Heart left ventricle (tissue), 16 donors: Measurements from ENCODE around the gene MEGF11. TPM values are rescaled to one million over a fixed set of nuclear protein-coding genes. Genes with fewer than 3 reads are reported as not detected.
A peak's percentile ranks its signal among the peaks of the same experiment; 100 is the strongest.

Experiments used
- ATAC-seq, 4 donors: fragments of 200-7000 bp; cut with Tn5 transposase; one replicate each; pipeline ENCODE4 v1.9.1; 2020 to 2022; ENCODE audit warnings: moderate library complexity in 4 of 4, mild to moderate bottlenecking in 3 of 4, moderate number of reproducible peaks in 1 of 4
- DNase-seq, 5 donors: peaks; one replicate each; pipeline ENCODE4 v3.0.0-alpha.2; 2020
- H3K27ac ChIP-seq, 12 donors: fragments of 200-600 bp; sonication (generic) in 4 of 12; one replicate each; pipeline versions ENCODE4 v1.5.0 to v1.8.0; 2016 to 2022; ENCODE audit warnings: mild to moderate bottlenecking in 2 of 12
- H3K27me3 ChIP-seq, 9 donors: fragments of 200-600 bp; sonication (generic) in 2 of 9; one replicate each; pipeline versions ENCODE4 v1.5.1 to v1.8.0; 2016 to 2022; ENCODE audit warnings: mild to moderate bottlenecking in 3 of 9
- H3K36me3 ChIP-seq, 9 donors: fragments of 200-600 bp; sonication (generic) in 2 of 9; one replicate each; pipeline versions ENCODE4 v1.5.0 to v1.8.0; 2018 to 2022; ENCODE audit warnings: mild to moderate bottlenecking in 2 of 9
- H3K4me1 ChIP-seq, 12 donors: fragments of 200-600 bp; sonication (generic) in 4 of 12; one replicate each; pipeline versions ENCODE4 v1.5.0 to v1.8.0; 2016 to 2022; ENCODE audit warnings: mild to moderate bottlenecking in 3 of 12
- H3K4me3 ChIP-seq, 12 donors: fragments of 200-600 bp; sonication (generic) in 4 of 12; one replicate each; pipeline versions ENCODE4 v1.5.0 to v1.8.0; 2017 to 2022; ENCODE audit warnings: mild to moderate bottlenecking in 9 of 12, moderate library complexity in 4 of 12
- H3K9me3 ChIP-seq, 12 donors: fragments of 200-600 bp; sonication (generic) in 4 of 12; one replicate each; pipeline versions ENCODE4 v1.5.0 to v1.8.0; 2016 to 2022; ENCODE audit warnings: mild to moderate bottlenecking in 1 of 12
- POLR2A ChIP-seq, 2 donors: fragments of 450-650 bp; IDR thresholded peaks; one replicate each; pipeline ENCODE4 v1.6.1; 2017; ENCODE audit warnings: antibody characterized with exemption in 2 of 2, mild to moderate bottlenecking in 2 of 2, moderate library complexity in 2 of 2
- WGBS, 4 donors: extraction: QIAGEN DNeasy Blood & Tissue Kit in 2 of 4; methylation state at CpG; one replicate each; pipeline versions ENCODE4 v1.1.5 to v1.1.7; 2013 to 2018; 5-methylcytosine and 5-hydroxymethylcytosine counted together
- intact Hi-C, 10 donors: fragments of 100-400 bp; cut with DNase I; formaldehyde crosslinking; loops; one replicate each; pipeline versions ENCODE4 v1.11.1 to v1.14.2; 2022
- polyA plus RNA-seq, 2 donors: library from polyadenylated mRNA; stranded (reverse); fragments of 200-250 nt; gene quantifications; one replicate each; pipeline ENCODE4 v1.2.3, GENCODE V29; 2013
- total RNA-seq, 9 donors: library from RNA; depleted of rRNA in 2 of 9; stranded (reverse); fragments of >200 nt in 2 of 9; fragmentation: NEBNext Ultra II Directional in 3 of 9; extraction: Animal tissue kit (Norgen Biotek cat#: 25700) in 3 of 9; gene quantifications; one replicate each; pipeline versions ENCODE4 v1.1.0 to v1.2.4, GENCODE V29; 2016 to 2023
- TF ChIP-seq, protein P1 (sequence below), 12 donors: fragments of 200-600 bp; sonication (generic) in 4 of 12; IDR thresholded peaks; one replicate each; pipeline versions ENCODE4 v1.5.0 to v1.8.0; 2018 to 2022; ENCODE audit warnings: antibody characterized with exemption in 12 of 12, mild to moderate bottlenecking in 5 of 12
- donor health status: ischemic (EF 13 %, LVEDD 7.1; RV severe dilation, severe dysfunction).
- donor health status: healthy with polysubstance abuse.
- donor health status: DM: no; HTN: yes; CAD: no.
- donor health status: DM: no; HTN: no; CAD: no.
- donor health status: ischemic (EF 25% LVEDD 6.9; RV normal size, moderate dysfunction).
- donor health status: ischemic (EF 25% LVEDD 5.7; RV mildly dilated, moderate dysfunction).
- donor health status: healthy.
- donor health status: DM: yes; HTN: yes; CAD: no.
- donor health status: ischemic (EF 35%, LVEDD 5.7; RV mildly dilated, moderate dysfunction).
- donor health status: nonischemic (EF 11% LVEDD 7.7; RV severe dilation, severe dysfunction).
- donor health status: DM: yes; HTN: yes; CAD: no.
- donor health status: PGD.
- donor health status: ischemic (EF 29% LVEDD 5.4; RV normal size, mild dysfunction).
- donor health status: nonischemic (EF 23%, LVEDD 6.1; RV moderate dilation, normal function).

Gene MEGF11
- total and polyA plus RNA-seq, 11 donors: 0.07 TPM; not detected in 10

GRCh38 chr15:66292571-66293418 lies 39.2 kb upstream of the MEGF11 start:
- Histone ChIP-seq H3K4me1 (peaks cover 4 to 37% (median 19%) of the 10 kb centered on the region in 12 donors), H3K9me3 (no peaks in the 10 kb centered on the region), H3K27me3 (no peaks in the 10 kb centered on the region), H3K27ac (peak overlapping the region; percentile 85 to 95 (median 92)), H3K36me3 (peaks cover 0 to 20% (median 3%) of the 10 kb centered on the region in 9 donors), H3K4me3 (peak overlapping the region; percentile 59 to 96 (median 80))
- DNase-seq: no peak
- 21 to 24% (median 23%) methylated on average over 19 to 22 of the region's 22 CpGs for WGBS, 4 donors
- no peak for TF ChIP-seq POLR2A (IDR thresholded peaks at IDR 0.05)
- TF ChIP-seq, protein P1, sequence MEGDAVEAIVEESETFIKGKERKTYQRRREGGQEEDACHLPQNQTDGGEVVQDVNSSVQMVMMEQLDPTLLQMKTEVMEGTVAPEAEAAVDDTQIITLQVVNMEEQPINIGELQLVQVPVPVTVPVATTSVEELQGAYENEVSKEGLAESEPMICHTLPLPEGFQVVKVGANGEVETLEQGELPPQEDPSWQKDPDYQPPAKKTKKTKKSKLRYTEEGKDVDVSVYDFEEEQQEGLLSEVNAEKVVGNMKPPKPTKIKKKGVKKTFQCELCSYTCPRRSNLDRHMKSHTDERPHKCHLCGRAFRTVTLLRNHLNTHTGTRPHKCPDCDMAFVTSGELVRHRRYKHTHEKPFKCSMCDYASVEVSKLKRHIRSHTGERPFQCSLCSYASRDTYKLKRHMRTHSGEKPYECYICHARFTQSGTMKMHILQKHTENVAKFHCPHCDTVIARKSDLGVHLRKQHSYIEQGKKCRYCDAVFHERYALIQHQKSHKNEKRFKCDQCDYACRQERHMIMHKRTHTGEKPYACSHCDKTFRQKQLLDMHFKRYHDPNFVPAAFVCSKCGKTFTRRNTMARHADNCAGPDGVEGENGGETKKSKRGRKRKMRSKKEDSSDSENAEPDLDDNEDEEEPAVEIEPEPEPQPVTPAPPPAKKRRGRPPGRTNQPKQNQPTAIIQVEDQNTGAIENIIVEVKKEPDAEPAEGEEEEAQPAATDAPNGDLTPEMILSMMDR (IDR thresholded peaks at IDR 0.05): no peak
- intact Hi-C loops: loop anchor here in 1 of 10 donors (5.0 kb wide), 1 partner anchor 205 kb away; the partner anchor contains the start of gene SNAPC5
- ATAC-seq: peak in 1 of 4 donors; percentile 30

DNA sequence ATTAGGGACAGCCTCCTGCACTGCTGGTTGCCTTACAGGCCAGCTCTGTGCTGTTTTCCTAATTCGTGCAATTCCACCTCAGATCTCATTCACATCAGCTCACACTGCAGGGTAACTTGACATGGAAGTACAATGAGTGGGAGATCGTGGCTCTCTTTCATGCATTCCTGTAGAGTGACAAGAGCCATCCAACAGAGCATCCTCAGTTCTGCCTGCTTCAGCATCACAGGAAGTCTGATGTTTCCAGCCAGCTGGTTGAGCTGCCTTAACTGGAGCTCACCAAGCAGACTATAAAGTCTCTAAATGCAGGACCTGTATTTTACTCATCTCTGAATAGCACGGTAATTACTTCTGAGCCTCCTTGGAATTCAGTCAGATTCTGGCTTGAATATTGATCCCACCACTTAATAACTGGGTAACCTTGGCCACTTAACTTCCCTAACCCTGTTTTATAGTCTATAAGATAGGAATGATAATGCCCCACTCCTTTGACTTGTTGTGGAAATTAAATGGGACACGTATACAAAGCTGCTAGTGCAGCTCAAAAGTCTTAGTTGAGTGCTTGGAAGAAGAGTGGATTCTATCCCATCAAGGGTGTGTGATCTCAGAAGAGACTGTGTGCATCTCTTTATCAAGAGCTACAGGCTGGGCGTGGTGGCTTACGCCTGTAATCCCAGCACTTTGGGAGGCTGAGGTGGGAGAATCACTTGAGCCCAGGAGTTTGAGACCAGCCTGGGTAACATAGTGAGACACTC lies 38.4 kb upstream of the MEGF11 start:
- intact Hi-C loops: loop anchor here in 1 of 10 donors (5.0 kb wide), 1 partner anchor 205 kb away; the partner anchor contains the start of gene SNAPC5
- Histone ChIP-seq H3K27me3 (no peaks in the 10 kb centered on the region), H3K9me3 (no peaks in the 10 kb centered on the region), H3K27ac (peak overlapping the region in 1 of 12 donors; percentile 85), H3K36me3 (peaks cover 0 to 15% (median 0%) of the 10 kb centered on the region in 9 donors), H3K4me3 (peak overlapping the region in 2 of 12 donors; percentile 78 to 83), H3K4me1 (peaks cover 4 to 39% (median 19%) of the 10 kb centered on the region in 12 donors)
- ATAC-seq: no peak
- TF ChIP-seq, protein P1 (IDR thresholded peaks at IDR 0.05): no peak
- TF ChIP-seq POLR2A (IDR thresholded peaks at IDR 0.05): no peak
- 81 to 86% (median 84%) methylated on average over 6 of the region's 6 CpGs for whole genome bisulfite sequencing, 4 donors
- DNase-seq: no peak

DNA sequence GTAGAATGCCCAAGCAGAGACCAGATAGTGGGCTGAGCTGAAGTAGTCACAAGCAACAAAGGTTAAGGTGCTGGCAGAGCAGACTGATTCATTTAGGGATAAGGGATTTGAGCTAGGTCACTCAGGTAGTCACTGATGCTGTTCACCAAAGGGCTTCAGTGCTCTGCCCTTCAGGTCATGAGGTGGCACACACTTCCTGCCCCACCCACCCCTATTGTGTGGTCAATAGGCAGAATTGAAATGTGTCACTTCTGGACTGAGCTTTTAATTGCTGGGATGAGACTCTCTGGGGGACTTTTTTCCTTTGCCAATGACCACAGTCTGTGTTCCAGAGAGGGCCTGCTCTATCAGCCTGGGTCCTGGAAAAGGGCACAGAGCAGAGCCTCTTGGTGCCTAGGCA lies 37.0 kb upstream of the MEGF11 start:
- DNase-seq (no peak), ATAC-seq (no peak)
- no peaks in the 10 kb centered on the region for H3K27me3 ChIP-seq
- H3K27ac ChIP-seq: no peak overlapping the region
- H3K9me3 ChIP-seq: no peaks in the 10 kb centered on the region
- H3K36me3 ChIP-seq: peaks cover 0 to 3% (median 0%) of the 10 kb centered on the region in 9 donors
- H3K4me3 ChIP-seq: no peak overlapping the region
- TF ChIP-seq, protein P1 (IDR thresholded peaks at IDR 0.05): no peak
- TF ChIP-seq POLR2A (IDR thresholded peaks at IDR 0.05): no peak
- peaks cover 4 to 32% (median 18%) of the 10 kb centered on the region in 12 donors for H3K4me1 ChIP-seq
- intact Hi-C loops: loop anchor here in 1 of 10 donors (5.0 kb wide), 1 partner anchor 207 kb away; the partner anchor contains the start of gene SNAPC5
